PFSK-1 (cell line): ENCODE data around the gene PTPN5.

Experiments used
- POLR2AphosphoS5 ChIP-seq: IDR thresholded peaks from 2 replicates; pipeline ENCODE4 v1.6.1; 2012; ENCODE audit warnings: low read depth, mild to moderate bottlenecking, control low read depth, low read length, moderate library complexity
- REST ChIP-seq, 2 experiments: IDR thresholded peaks; 2 replicates each; pipeline versions ENCODE4 v1.6.1 to v1.8.0; 2011 to 2012; ENCODE audit warnings: low read depth in 2 of 2, low read length in 2 of 2, control low read depth in 1 of 2, inconsistent platforms in 1 of 2, mild to moderate bottlenecking in 1 of 2, moderate library complexity in 1 of 2; ENCODE audit not compliant: insufficient read depth in 1 of 2
- TAF1 ChIP-seq: IDR thresholded peaks from 2 replicates; pipeline ENCODE4 v1.6.1; 2012; ENCODE audit warnings: low read length, control low read depth, borderline replicate concordance; ENCODE audit not compliant: insufficient read depth

- TF ChIP-seq POLR2AphosphoS5 (no peak), REST (IDR thresholded peaks at IDR 0.05; ENCODE audit: insufficient read depth in 1 of 2, low read depth in 2 of 2, low read length in 2 of 2) (no peak), TAF1 (no peak)
Observed at GRCh38 chr11:18720808-18721560, 70.6 kb downstream of the PTPN5 start.
